ENCODE data around the gene EYA2.

EYA2 gene

GRCh38 chr20:47021850-47022249, 127.2 kb downstream of the EYA2 start:
- DNase-seq (ENCODE audit: low read depth, low spot score): no peak
- Histone ChIP-seq H3K36me3 (ENCODE audit: insufficient read depth, insufficient read length, low read length) (no peaks in the 10 kb centered on the region), H3K9me3 (ENCODE audit: insufficient read depth, low read length) (no peaks in the 10 kb centered on the region), H3K4me3 (ENCODE audit: insufficient read length, low read depth) (no peak overlapping the region), H3K4me1 (ENCODE audit: insufficient read depth, insufficient read length) (peaks cover 3% of the 10 kb centered on the region), H3K27me3 (ENCODE audit: insufficient read depth, insufficient read length) (no peaks in the 10 kb centered on the region), H3K9ac (ENCODE audit: insufficient read length, low read depth) (no peak overlapping the region)
- TF ChIP-seq YY1 (IDR thresholded peaks at IDR 0.05; ENCODE audit: insufficient read depth, insufficient read length) (no peak), ZNF274 (IDR thresholded peaks at IDR 0.05; ENCODE audit: low read depth, low read length) (no peak), SUZ12 (IDR thresholded peaks at IDR 0.05; ENCODE audit: extremely low read depth, insufficient read depth, insufficient read length) (no peak)

- H3K9me3 ChIP-seq (ENCODE audit: insufficient read depth, low read length): peaks cover 4% of the 10 kb centered on the region; the same call in 1 of the 2 replicates
- no peaks in the 10 kb centered on the region for H3K4me1 ChIP-seq (ENCODE audit: insufficient read depth, insufficient read length)
- TF ChIP-seq YY1 (IDR thresholded peaks at IDR 0.05; ENCODE audit: insufficient read depth, insufficient read length) (no peak), SUZ12 (IDR thresholded peaks at IDR 0.05; ENCODE audit: extremely low read depth, insufficient read depth, insufficient read length) (no peak), ZNF274 (IDR thresholded peaks at IDR 0.05; ENCODE audit: low read depth, low read length) (no peak)
- H3K27me3 ChIP-seq (ENCODE audit: insufficient read depth, insufficient read length): no peaks in the 10 kb centered on the region
- no peak overlapping the region for H3K4me3 ChIP-seq (ENCODE audit: insufficient read length, low read depth)
- no peak overlapping the region for H3K9ac ChIP-seq (ENCODE audit: insufficient read length, low read depth)
- H3K36me3 ChIP-seq (ENCODE audit: insufficient read depth, insufficient read length, low read length): no peaks in the 10 kb centered on the region
- no peak for DNase-seq (ENCODE audit: low read depth, low spot score)
These were observed 129.9 kb downstream of the EYA2 start for GRCh38 chr20:47024461-47024937.

GRCh38 chr20:47027042-47027441, 132.4 kb downstream of the EYA2 start:
- TF ChIP-seq ZNF274 (IDR thresholded peaks at IDR 0.05; ENCODE audit: low read depth, low read length) (no peak), SUZ12 (IDR thresholded peaks at IDR 0.05; ENCODE audit: extremely low read depth, insufficient read depth, insufficient read length) (no peak), YY1 (IDR thresholded peaks at IDR 0.05; ENCODE audit: insufficient read depth, insufficient read length) (no peak)
- Histone ChIP-seq H3K9me3 (ENCODE audit: insufficient read depth, low read length) (peaks cover 4% of the 10 kb centered on the region; the same call in 1 of the 2 replicates), H3K36me3 (ENCODE audit: insufficient read depth, insufficient read length, low read length) (no peaks in the 10 kb centered on the region), H3K4me3 (ENCODE audit: insufficient read length, low read depth) (no peak overlapping the region), H3K4me1 (ENCODE audit: insufficient read depth, insufficient read length) (peaks cover 7% of the 10 kb centered on the region), H3K9ac (ENCODE audit: insufficient read length, low read depth) (no peak overlapping the region), H3K27me3 (ENCODE audit: insufficient read depth, insufficient read length) (no peaks in the 10 kb centered on the region)
- no peak for DNase-seq (ENCODE audit: low read depth, low spot score)

- DNase-seq (ENCODE audit: low read depth, low spot score): no peak
- H3K36me3 ChIP-seq (ENCODE audit: insufficient read depth, insufficient read length, low read length): no peaks in the 10 kb centered on the region
- H3K9me3 ChIP-seq (ENCODE audit: insufficient read depth, low read length): peaks cover 4% of the 10 kb centered on the region; the same call in 1 of the 2 replicates
- no peak overlapping the region for H3K4me3 ChIP-seq (ENCODE audit: insufficient read length, low read depth)
- no peaks in the 10 kb centered on the region for H3K27me3 ChIP-seq (ENCODE audit: insufficient read depth, insufficient read length)
- TF ChIP-seq ZNF274 (IDR thresholded peaks at IDR 0.05; ENCODE audit: low read depth, low read length) (no peak), YY1 (IDR thresholded peaks at IDR 0.05; ENCODE audit: insufficient read depth, insufficient read length) (no peak), SUZ12 (IDR thresholded peaks at IDR 0.05; ENCODE audit: extremely low read depth, insufficient read depth, insufficient read length) (no peak)
- H3K4me1 ChIP-seq (ENCODE audit: insufficient read depth, insufficient read length): peaks cover 7% of the 10 kb centered on the region
- no peak overlapping the region for H3K9ac ChIP-seq (ENCODE audit: insufficient read length, low read depth)
These were observed 132.8 kb downstream of the EYA2 start for GRCh38 chr20:47027456-47027855.

GRCh38 chr20:47028487-47028886, 133.8 kb downstream of the EYA2 start:
- Histone ChIP-seq H3K36me3 (ENCODE audit: insufficient read depth, insufficient read length, low read length) (no peaks in the 10 kb centered on the region), H3K4me1 (ENCODE audit: insufficient read depth, insufficient read length) (peaks cover 7% of the 10 kb centered on the region), H3K4me3 (ENCODE audit: insufficient read length, low read depth) (no peak overlapping the region), H3K9ac (ENCODE audit: insufficient read length, low read depth) (no peak overlapping the region), H3K9me3 (ENCODE audit: insufficient read depth, low read length) (peaks cover 4% of the 10 kb centered on the region; the same call in 1 of the 2 replicates), H3K27me3 (ENCODE audit: insufficient read depth, insufficient read length) (no peaks in the 10 kb centered on the region)
- no peak for DNase-seq (ENCODE audit: low read depth, low spot score)
- TF ChIP-seq ZNF274 (IDR thresholded peaks at IDR 0.05; ENCODE audit: low read depth, low read length): no peak
- no peak for TF ChIP-seq SUZ12 (IDR thresholded peaks at IDR 0.05; ENCODE audit: extremely low read depth, insufficient read depth, insufficient read length)
- no peak for TF ChIP-seq YY1 (IDR thresholded peaks at IDR 0.05; ENCODE audit: insufficient read depth, insufficient read length)

- H3K27me3 ChIP-seq (ENCODE audit: insufficient read depth, insufficient read length): no peaks in the 10 kb centered on the region
- H3K36me3 ChIP-seq (ENCODE audit: insufficient read depth, insufficient read length, low read length): no peaks in the 10 kb centered on the region
- no peak overlapping the region for H3K4me3 ChIP-seq (ENCODE audit: insufficient read length, low read depth)
- no peak overlapping the region for H3K9ac ChIP-seq (ENCODE audit: insufficient read length, low read depth)
- no peak for DNase-seq (ENCODE audit: low read depth, low spot score)
- TF ChIP-seq SUZ12 (IDR thresholded peaks at IDR 0.05; ENCODE audit: extremely low read depth, insufficient read depth, insufficient read length): no peak
- TF ChIP-seq ZNF274 (IDR thresholded peaks at IDR 0.05; ENCODE audit: low read depth, low read length): no peak
- no peak for TF ChIP-seq YY1 (IDR thresholded peaks at IDR 0.05; ENCODE audit: insufficient read depth, insufficient read length)
- H3K9me3 ChIP-seq (ENCODE audit: insufficient read depth, low read length): peaks cover 4% of the 10 kb centered on the region; the same call in 1 of the 2 replicates
- H3K4me1 ChIP-seq (ENCODE audit: insufficient read depth, insufficient read length): peaks cover 7% of the 10 kb centered on the region
These were observed 135.2 kb downstream of the EYA2 start for GRCh38 chr20:47029845-47030244.

- Histone ChIP-seq H3K9me3 (ENCODE audit: insufficient read depth, low read length) (peaks cover 4% of the 10 kb centered on the region; the same call in 1 of the 2 replicates), H3K36me3 (ENCODE audit: insufficient read depth, insufficient read length, low read length) (no peaks in the 10 kb centered on the region), H3K4me1 (ENCODE audit: insufficient read depth, insufficient read length) (peaks cover 7% of the 10 kb centered on the region), H3K9ac (ENCODE audit: insufficient read length, low read depth) (no peak overlapping the region), H3K4me3 (ENCODE audit: insufficient read length, low read depth) (no peak overlapping the region), H3K27me3 (ENCODE audit: insufficient read depth, insufficient read length) (no peaks in the 10 kb centered on the region)
- no peak for DNase-seq (ENCODE audit: low read depth, low spot score)
- TF ChIP-seq YY1 (IDR thresholded peaks at IDR 0.05; ENCODE audit: insufficient read depth, insufficient read length) (no peak), SUZ12 (IDR thresholded peaks at IDR 0.05; ENCODE audit: extremely low read depth, insufficient read depth, insufficient read length) (no peak), ZNF274 (IDR thresholded peaks at IDR 0.05; ENCODE audit: low read depth, low read length) (no peak)
These were observed 135.7 kb downstream of the EYA2 start for GRCh38 chr20:47030271-47030810.
